HepG2 (cell line): Measurements from ENCODE around the gene HCFC1. TPM values are rescaled to one million over a fixed set of nuclear protein-coding genes. Genes with fewer than 3 reads are reported as not detected.

Experiments used
- GZF1 ChIP-seq: sonication (generic); formaldehyde crosslinking; IDR thresholded peaks from 2 replicates; pipeline ENCODE4 v1.5.1; 2020; ENCODE audit warnings: mild to moderate bottlenecking, missing genetic modification reagents
- IKZF4 ChIP-seq: sonication (generic); formaldehyde crosslinking; IDR thresholded peaks from 2 replicates; pipeline ENCODE4 v1.5.1; 2020; ENCODE audit warnings: borderline replicate concordance, mild to moderate bottlenecking, low read depth, missing genetic modification reagents; ENCODE audit errors: not compliant biosample characterization
- NCOR1 ChIP-seq: fragments of 200-600 bp; sonication (generic); IDR thresholded peaks from 2 replicates; pipeline ENCODE4 v1.7.0; 2017; ENCODE audit warnings: antibody characterized with exemption, low read length, borderline replicate concordance
- PBX3 ChIP-seq: sonication (generic); formaldehyde crosslinking; IDR thresholded peaks from 2 replicates; pipeline ENCODE4 v1.8.1; 2023; ENCODE audit warnings: missing genetic modification reagents, inconsistent platforms, borderline replicate concordance
- RNF219 ChIP-seq: sonication (generic); formaldehyde crosslinking; IDR thresholded peaks from 2 replicates; pipeline ENCODE4 v1.5.0; 2020; ENCODE audit warnings: mild to moderate bottlenecking, missing genetic modification reagents
- SRSF9 ChIP-seq: fragments of 200-400 bp; formaldehyde crosslinking; IDR thresholded peaks from 2 replicates; pipeline ENCODE4 v1.6.1; 2018; ENCODE audit warnings: borderline replicate concordance, mild to moderate bottlenecking, low read depth, low read length; ENCODE audit not compliant: insufficient read depth, poor library complexity, severe bottlenecking
- ZBTB2 ChIP-seq: sonication (generic); formaldehyde crosslinking; IDR thresholded peaks from 2 replicates; pipeline ENCODE4 v1.8.0; 2022; ENCODE audit warnings: low read depth, missing genetic modification reagents
- ZBTB21 ChIP-seq: sonication (generic); formaldehyde crosslinking; IDR thresholded peaks from 2 replicates; pipeline ENCODE4 v1.4.0; 2020; ENCODE audit warnings: missing genetic modification reagents
- ZNF431 ChIP-seq: sonication (generic); formaldehyde crosslinking; IDR thresholded peaks from 2 replicates; pipeline ENCODE4 v1.9.0; 2022; ENCODE audit warnings: missing genetic modification reagents, low read depth, mild to moderate bottlenecking, borderline replicate concordance
- ZNF646 ChIP-seq: sonication (generic); formaldehyde crosslinking; IDR thresholded peaks from 2 replicates; pipeline ENCODE4 v1.9.0; 2021; ENCODE audit warnings: mild to moderate bottlenecking, missing genetic modification reagents
- ZNF746 ChIP-seq: sonication (generic); formaldehyde crosslinking; IDR thresholded peaks from 2 replicates; pipeline ENCODE4 v1.8.0; 2022; ENCODE audit warnings: mild to moderate bottlenecking, missing genetic modification reagents
- ZUFSP ChIP-seq: sonication (generic); formaldehyde crosslinking; IDR thresholded peaks from 2 replicates; pipeline ENCODE4 v1.9.0; 2021; ENCODE audit warnings: missing genetic modification reagents, mild to moderate bottlenecking, borderline replicate concordance
- polyA plus RNA-seq, 8 experiments: library from polyadenylated mRNA; depleted of rRNA in 3 of 8; stranded (reverse) in 7 of 8; unstranded in 1 of 8; fragments of >200 nt; fragmentation: Illumina TruSeq in 4 of 8; extraction: Trizol in 4 of 8; gene quantifications; 2 replicates each; pipeline versions ENCODE4 v1.2.1 to v1.2.3, GENCODE V29; 2011 to 2016; ENCODE audit warnings: low read depth in 4 of 8, missing spikeins in 1 of 8, mixed read lengths in 1 of 8; ENCODE audit not compliant: insufficient read depth in 1 of 8
- total RNA-seq, 5 experiments: library from RNA; depleted of rRNA; stranded (reverse); fragments of >200 nt; fragmentation: Illumina TruSeq; extraction: Trizol; gene quantifications; 2 replicates each; pipeline ENCODE4 v1.2.3, GENCODE V29; 2016; ENCODE audit warnings: low read depth in 1 of 5

The HCFC1 gene
- total and polyA plus RNA-seq, 2 of the 13 experiments (the other 11 are each of a cell fraction or from before 2014, with no cell fraction given), result 5.8 to 17.8 TPM

- TF ChIP-seq ZBTB2 (CRISPR knock-in tag) (no peak), NCOR1 (no peak), SRSF9 (no peak), PBX3 (no peak), IKZF4 (CRISPR knock-in tag) (no peak), ZUFSP (no peak), ZNF431 (CRISPR knock-in tag) (no peak), GZF1 (CRISPR knock-in tag) (no peak), ZNF746 (CRISPR knock-in tag) (peak; percentile 30; the same call in 1 of the 2 replicates), ZBTB21 (CRISPR knock-in tag) (no peak), ZNF646 (no peak), RNF219 (0 out of 2 replicates have a peak, but pooled peaks have one; percentile 14)
Observed at GRCh38 chrX:153926858-153927671, 44.6 kb downstream of the HCFC1 start (continued).
